Anterior cingulate cortex (tissue), 58 donors: ENCODE data around the gene LRIT3.
"Not testable (repeated sequence)": the region's sequence is repeated elsewhere in the genome, so short reads cannot be mapped to it uniquely, and the experiment has no call there.

Experiments
- DNase-seq, 58 donors: peaks; one replicate each; lab custom pipeline; 2025; lab: John Stamatoyannopoulos, UW

Gene LRIT3

DNA sequence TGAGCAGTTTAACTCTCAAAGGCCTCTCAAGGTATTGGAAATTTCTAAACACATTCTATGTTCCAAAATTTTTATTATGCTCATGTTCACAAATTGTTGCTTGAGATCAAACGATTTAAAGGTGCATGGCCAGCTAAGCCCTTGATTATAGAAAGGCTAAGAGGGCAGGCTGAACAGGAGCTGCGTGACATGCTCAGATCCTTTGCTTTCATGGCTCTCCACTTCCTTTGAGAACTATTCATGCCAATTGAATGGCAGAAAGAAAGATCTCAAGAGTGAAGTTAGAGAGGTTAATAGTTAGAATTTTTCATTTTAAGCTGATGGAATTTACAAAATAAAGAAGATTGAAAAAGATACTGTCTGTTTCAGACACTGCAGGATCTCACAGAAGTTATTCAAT lies 594 bp downstream of the LRIT3 start:
- DNase-seq, result no peak

DNA sequence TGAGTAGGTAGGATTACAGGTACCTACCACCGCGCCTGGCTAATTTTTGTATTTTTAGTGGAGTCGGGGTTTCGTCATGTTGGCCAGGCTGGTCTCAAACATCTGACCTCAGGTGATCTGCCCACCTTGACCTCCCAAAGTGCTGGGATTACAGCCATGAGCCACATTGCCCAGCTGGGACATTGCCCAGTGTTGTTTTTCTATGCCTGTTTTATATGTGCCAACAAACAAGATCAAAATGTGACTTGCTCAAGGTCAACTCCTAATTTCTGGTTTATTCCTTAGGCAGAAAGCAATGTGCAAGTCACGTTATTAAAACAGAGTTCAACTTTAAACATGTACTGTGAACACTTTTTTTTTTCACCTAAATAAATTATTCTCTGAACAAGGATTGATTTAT lies 2.7 kb downstream of the LRIT3 start:
- DNase-seq, result no peak

DNA sequence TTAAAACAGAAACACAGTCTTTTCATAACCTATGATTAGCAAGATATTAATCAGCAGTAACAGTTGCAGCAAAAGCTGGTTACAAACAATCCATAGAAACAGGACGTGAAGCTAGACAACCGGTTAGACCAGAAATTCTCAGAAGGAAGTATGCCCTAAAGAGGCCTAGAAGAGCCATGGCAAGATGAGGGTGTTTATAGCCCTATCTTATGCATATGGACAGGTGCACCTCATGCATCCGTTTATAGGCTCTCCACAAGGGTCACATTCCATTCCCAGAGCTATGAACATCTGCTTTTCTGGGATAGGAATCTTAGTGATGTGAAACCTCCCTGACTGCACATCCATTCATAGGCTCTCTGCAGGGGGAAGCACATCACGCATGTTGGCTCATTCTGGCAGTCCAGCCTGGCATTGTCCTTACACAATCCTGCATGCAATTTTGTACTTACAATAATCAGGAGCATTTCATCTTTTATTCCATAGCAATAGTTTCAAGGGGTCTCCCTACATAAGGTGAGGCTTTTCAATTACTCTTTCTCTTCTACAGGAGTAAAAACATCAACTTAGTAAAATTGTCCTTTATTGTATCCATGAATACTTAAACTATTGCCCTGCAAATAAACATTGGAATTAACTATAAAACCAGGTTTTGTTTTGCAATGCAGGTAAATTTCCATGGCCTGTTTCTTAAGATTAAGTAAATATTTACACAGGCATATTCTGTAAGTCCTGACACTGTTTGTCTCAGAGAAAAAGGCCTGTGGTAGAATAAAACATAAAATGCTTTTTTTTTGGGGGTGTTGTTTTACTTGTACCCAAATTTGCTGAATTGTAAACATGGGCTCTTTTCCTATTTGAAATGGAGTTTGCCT lies 11.8 kb downstream of the LRIT3 start:
- DNase-seq, result not testable (repeated sequence)

DNA sequence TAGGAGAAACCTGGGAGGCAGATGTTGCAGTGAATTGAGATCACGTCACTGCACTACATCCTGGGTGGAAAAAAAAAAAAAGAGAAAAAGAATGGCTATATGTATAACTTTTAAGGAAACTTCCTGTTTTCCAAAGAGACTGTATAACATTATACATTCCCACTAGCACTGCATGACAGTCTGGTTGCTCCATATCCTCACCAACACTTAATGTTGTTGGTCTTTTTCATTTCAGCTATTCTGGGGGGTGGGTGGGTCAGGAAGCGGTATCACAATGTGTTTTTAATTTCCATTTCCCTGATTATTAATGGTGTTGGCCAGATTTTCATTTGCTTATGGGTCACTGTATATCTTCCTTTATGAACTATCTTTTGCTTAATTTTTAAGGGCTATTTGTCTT lies 13.4 kb downstream of the LRIT3 start:
- no peak for DNase-seq

DNA sequence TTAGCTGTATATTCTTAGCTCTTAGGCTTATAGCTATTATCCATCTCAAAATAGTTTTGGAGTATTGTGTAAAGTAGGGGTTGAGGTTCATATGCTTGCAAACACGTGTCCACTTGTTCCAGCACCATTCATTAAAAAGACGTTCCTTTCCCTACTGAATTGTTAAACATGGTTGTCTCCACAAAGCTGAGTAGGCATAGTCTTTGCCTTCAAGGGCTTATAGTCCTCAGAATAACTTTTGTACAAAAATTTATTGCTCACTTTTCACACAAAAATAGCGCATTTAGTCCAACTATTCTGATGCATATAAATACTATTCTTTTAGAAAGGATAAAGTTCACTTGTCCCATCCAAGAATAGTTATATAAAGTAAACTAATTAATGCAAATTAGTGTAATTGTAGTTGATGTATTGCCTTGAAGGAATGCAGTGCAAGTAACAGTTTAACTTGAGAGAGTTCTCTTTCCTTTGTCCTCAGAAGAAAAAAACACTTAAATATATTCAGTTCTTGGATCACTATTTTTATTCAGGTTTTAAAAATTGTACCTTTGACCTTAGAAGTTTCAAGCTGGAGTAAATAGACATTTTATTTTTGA lies 14.1 kb downstream of the LRIT3 start:
- no peak for DNase-seq

DNA sequence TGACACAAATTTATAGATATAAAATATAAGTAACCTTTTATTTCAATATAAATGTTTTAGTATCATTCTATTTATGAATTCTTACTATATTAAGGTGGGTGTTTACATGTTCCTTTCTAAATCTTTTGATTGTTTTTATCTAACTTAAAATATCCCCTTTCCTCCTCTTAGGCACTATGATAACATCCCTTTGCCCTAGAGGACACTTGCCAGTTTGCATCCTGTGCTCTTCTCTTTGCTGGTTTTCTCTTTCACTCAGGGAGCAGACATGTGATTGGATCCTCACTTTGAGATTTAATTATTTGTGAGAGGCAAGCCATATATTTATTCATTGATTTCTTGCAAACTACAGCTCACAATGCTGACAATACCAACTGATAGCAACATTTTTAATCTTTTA lies 16.2 kb downstream of the LRIT3 start:
- DNase-seq, result no peak

DNA sequence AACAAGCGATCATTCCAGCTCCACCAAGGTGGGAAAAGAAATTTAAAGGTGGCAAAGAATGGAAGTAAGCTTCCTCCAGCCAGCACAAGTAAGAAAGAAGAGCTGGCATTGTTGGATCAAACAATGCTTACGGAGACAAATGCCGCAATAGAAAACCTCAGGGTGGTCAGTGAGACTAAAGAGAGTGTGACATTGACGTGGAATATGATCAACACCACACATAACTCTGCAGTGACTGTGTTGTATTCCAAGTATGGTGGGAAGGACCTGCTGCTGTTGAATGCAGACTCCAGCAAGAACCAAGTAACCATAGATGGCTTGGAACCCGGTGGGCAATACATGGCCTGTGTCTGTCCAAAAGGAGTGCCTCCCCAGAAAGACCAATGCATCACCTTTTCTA lies 22.2 kb downstream of the LRIT3 start:
- no peak for DNase-seq

DNA sequence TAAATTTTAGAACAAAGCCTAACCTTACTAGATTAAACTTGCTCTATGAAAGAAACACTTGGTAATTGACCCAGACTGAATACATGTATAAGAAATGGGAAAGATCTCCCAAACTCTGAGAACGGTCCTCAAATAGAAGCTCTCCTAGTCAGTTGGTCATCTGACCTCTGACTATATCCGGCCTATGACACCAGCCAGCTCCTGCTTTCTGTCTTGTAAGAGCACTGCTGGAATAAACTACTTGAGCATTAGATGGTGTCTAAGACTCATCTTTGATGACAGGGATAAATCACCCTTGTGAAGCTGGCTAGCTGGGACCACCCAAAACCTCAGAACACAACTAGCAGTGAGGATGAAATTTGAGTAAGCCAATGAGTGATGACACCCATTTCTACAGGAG lies 24.2 kb downstream of the LRIT3 start:
- no peak for DNase-seq

DNA sequence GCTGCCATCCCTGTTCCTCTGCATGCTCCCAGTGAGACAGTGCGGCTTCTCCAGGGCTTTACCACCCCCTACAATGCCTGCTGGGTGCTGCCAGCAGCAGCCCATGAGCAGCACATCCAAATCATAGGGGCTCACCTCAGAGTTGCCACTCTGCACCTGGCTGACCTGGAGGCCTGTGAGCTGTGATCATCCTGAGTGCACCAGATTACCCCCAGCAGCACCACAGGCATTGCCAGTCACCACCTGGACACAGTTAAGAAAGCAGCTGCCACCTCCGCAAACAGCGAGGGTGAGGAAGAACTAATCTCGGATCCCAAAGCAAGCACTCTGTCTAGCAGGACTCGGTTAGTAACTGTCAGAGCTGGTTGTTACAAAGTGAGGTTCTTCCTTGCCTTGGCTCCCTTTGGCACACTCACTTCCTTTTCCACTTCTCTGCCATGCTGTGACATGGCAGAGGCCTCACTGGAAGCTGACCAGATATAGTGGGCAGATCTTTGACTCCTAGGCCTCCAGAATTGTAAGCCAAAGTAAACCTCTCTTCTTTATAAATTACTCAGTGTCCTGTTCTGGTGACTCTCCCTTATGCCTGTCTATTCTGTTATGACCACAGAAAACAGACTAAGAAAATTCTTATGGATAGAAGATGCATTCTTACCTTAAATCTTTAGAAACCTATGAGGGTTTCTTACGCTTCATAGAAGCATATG lies 25.2 kb downstream of the LRIT3 start:
- DNase-seq, result no peak

DNA sequence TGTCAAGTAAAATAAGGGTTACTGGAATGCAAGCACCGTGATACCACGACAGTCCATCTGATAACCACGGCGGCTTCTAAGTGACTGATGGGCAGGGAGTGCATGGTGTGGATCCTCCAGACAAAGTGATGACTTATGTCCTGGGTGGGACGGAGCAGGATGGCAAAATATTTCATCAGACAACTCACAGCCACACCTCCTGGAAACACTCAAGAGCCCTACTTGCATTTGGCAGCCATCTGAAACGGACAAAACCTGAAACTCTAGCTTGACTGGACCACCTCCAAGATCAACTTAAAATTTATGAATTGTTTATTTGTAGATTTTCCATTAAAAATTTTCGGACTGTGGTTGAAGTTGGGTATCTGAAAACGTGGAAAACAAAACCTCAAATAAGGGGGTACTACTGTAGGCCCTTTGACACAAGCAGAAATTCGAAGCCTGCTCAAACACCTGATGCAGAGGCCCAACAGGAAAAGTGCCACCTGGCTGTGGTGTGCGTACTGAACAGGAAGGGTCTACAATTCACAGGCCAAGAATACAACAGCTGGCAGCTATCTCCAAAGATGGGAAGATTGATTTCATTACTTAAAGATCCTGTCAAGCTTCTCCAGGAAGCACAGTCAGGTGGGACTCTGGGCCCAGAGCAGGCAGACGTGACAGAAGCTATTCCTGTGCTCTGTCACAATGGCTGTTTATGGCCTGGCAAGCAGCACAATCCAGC lies 26.0 kb downstream of the LRIT3 start:
- no peak for DNase-seq

DNA sequence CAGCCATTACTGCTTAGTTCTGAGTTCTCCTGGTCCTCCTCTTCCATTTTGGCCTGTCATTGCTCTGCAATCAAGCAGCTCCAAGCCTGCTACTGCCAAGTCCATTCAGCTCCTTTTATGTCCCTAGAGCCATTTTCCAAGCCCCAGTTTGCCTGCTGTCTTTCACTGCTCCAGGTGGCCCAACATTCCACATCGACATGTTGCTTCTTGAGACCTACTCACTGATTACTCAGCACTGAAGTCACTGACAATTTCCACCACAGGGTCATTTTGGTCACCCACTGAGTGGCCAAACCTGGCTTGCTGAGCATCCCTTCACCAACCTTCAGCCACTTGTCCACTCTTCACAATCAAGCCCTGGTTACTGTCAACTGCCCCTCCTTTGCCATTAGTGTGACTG lies 27.2 kb downstream of the LRIT3 start:
- no peak for DNase-seq

DNA sequence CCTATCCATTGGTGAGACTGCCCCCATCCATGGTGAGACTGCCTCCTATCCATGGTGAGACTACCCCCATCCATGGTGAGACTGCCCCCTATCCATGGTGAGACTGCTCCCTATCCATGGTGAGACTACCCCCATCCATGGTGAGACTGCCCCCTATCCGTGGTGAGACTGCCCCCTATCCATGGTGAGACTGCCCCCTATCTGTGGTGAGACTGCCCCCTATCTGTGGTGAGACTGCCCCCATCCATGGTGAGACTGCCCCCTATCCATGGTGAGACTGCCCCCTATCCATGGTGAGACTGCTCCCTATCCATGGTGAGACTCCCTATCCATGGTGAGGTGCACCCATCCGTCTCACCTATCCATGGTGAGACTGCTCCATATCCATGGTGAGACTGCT lies 27.6 kb downstream of the LRIT3 start:
- DNase-seq, result not testable (repeated sequence)

DNA sequence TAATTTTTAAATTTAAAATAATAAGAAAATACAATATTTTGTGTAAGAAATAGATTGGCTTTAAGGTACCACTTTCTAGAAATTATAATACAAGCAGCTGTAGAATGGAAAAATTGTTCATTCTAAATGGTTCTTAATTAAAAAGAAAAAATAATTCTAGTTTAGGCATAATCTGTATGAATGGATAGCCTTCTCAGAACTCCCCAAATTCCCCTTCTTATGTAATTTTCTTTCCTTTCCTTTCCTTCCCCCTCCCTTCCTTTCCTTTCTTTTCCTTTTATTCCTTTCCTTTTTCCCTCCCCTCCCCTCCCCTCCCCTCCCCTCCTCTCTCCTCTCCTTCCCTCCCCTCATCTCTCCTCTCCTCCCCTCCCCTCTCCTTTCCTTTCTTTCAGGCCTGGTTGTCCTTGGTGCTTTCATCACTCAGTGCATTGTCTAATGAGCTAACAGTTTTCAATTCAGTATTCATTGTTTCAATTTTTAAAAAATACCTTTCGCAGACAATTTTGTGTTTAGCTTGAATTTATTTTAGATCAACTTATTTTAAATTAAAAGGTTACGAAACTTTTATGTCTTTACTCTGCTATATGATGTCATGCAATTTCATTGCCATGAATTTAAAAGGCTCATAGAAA lies 28.8 kb downstream of the LRIT3 start:
- no peak for DNase-seq

DNA sequence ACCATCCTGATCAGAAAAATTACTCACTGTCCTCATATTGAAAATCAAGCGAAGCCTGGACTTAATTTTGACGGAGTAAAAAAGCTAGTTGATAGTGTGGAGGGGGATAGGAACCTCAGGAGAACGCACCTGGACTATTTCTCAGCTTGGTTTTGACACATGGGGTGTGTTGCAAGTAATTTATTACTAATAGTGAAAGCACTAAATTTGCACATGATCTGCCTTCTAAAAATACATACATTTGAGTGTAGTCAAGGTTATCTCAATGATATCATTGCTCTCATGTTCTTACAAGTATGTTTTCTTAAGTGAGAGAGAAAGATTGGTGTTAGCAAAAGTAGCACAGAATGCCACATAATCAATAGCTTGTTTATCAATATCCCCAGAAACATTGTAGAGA lies 29.5 kb downstream of the LRIT3 start:
- no peak for DNase-seq

DNA sequence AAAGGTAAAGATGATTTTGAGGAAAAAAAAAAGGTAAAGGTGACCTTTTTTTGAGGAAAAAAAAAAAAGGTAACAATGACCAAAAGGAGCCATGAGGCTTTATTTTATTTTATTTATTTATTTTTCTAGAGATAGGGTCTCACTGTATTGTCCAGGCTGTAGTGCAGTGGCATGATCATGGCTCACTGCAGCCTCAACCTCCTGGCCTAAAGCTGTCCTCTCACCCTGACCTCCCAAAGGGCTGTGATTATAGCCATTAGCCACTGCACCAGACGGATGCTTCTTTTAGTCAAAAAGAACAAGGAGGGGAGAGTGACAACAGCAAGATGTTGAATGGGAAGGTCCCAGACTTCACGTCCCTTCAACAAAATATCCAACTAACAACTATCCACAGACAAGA lies 30.4 kb downstream of the LRIT3 start:
- DNase-seq, result no peak

DNA sequence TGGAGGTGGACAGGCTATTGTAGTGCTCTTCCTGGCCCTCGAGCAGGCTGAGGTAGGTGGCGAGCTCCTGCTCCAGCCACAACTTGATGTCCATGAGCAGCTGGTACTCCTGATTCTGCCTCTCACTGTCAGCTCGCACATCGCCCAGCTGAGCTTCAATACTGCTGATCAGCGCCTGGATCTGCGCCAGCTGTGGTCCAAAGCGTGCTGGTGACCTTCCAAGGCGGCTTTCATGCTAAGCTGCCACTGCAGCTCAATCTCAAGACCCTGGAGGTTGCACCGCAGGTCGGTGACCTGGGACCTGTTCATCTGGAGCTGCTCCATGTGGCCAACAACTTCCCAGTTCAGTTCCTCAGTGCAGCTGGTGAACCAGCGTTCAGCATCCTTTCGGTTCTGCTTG lies 31.2 kb downstream of the LRIT3 start:
- peak in 1 of 58 donors; percentile 3 for DNase-seq

DNA sequence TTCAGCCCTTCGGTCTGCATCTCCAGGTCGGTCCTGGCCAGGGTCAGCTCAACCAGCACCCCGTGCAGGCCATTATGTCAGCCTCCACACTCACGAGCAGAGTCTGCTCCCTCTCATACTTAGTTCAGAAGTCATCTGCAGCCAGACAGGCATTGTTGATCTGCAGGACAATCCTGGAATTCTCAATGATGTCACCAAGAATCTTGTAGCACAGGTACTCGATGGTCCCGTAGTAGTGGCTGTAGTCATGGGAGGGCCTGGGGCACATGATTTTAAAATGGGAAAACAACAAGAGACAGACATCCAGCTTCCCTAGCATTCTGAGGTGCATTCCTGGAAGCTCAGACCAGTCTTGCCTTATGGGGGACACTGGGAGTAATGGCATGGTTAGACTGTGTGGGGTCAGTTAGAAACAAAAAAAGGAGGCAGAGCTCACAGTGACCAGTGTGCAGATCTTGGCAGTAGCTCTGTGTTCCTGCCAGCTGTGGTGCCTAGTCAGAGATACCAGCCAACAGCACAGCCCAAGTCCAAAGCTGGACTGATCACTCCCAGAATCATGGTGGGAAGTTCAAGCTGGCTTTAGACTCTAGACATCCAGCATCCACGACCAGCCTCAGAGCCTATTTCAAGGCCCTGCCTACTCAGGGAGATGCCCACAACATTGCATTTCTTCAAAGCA lies 31.9 kb downstream of the LRIT3 start:
- no peak for DNase-seq

DNA sequence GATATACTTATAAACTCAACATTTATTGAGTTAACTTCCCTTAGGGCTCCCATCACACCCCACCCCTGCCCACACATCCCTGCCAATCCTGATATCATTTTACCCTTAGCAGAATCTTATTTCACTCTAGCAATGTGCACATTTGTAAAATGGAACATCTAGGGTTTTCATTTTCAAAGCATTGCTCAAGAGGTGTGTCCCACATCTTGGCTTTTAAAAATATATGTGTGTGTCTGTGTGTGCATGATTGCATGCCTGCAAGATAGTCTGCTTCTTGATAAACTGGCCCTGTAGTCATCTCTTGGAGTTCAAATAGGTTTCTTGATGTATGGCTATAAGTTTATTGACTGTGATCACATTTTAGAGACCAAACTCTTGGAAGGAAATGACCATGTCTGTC lies 38.4 kb downstream of the LRIT3 start:
- no peak for DNase-seq

DNA sequence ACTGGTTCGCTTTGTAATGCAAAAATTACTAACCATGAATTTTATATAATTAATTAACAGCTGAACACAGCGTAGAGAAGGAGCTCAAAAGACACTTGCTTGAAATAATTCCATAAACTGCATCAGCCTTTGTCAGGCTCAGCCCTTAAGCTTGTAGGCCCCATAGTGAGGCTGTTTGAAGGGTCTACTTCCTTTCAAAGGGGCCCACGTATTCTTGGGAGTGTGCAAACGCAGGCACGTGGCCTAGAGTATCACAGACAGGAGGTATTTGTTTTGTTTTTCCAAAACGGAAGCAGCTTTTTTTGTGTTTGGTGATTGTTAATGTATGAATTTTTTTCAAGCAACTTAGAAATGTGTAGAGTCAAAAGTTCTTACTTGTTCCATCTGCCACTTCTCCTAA lies 39.2 kb downstream of the LRIT3 start:
- DNase-seq, result no peak

DNA sequence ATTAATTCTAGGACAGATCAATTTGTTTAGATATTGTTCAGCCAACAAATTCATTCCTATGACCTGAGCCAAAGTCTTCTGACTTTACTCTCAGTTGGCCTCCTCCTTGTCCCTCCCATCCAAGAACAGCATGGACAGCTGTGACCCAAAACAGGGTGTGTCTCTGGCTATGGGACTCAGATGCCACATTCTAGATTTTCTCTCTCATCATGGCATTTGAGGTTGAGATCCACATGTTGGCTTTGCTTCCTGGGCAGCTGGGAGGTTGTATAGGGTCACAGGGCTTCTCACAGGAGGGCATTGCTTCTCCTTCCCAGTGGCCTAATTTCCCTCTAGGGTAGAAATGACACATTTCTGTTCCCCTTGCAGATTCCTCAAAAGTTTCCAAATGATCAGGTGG lies 42.2 kb downstream of the LRIT3 start:
- DNase-seq, result no peak
